H1 (cell line): ENCODE results near the gene SERPINB1. TPM values are rescaled to one million over a fixed set of nuclear protein-coding genes. Genes with fewer than 3 reads are reported as not detected.

Source experiments
- CTCF ChIA-PET: fragments of 300-600 bp; sonication (Branson Sonifier 250); formaldehyde crosslinking; loops from one replicate; lab custom pipeline; 2021; ENCODE audit not compliant: partially characterized antibody; lab: Charles Lee
- POLR2A ChIA-PET: fragments of 300-600 bp; sonication (Branson Sonifier 250); formaldehyde crosslinking; loops from one replicate; lab custom pipeline; 2021; ENCODE audit warnings: inconsistent platforms; ENCODE audit not compliant: partially characterized antibody; lab: Charles Lee
- DNase-seq, 2 experiments: peaks; one replicate each; pipeline versions ENCODE4 v3.0.0 to v3.0.0-alpha.2; 2010 to 2022; ENCODE audit warnings: low spot score in 2 of 2, low read depth in 1 of 2, mixed read lengths in 1 of 2
- FAIRE-seq: peaks from 2 replicates; lab custom pipeline; 2011; peaks lifted over from hg19 to GRCh38; lab: Jason Lieb, UNC
- H2AFZ ChIP-seq: 2 replicates; pipeline ENCODE4 v1.8.1; 2012; ENCODE audit warnings: low read length, inconsistent platforms
- H2AK5ac ChIP-seq: 2 replicates; pipeline ENCODE4 v1.6.1; 2013; ENCODE audit warnings: low read depth, low read length
- H2BK120ac ChIP-seq: replicated peaks from 2 replicates; pipeline ENCODE3; 2013; ENCODE audit warnings: low read depth, low read length, inconsistent platforms
- H2BK12ac ChIP-seq: 2 replicates; pipeline ENCODE4 v1.6.1; 2013; ENCODE audit warnings: low read depth, low read length
- H2BK15ac ChIP-seq: 2 replicates; pipeline ENCODE4 v1.6.1; 2013; ENCODE audit warnings: low read length
- H2BK20ac ChIP-seq: 2 replicates; pipeline ENCODE4 v1.6.1; 2013; ENCODE audit warnings: low read length
- H2BK5ac ChIP-seq: 2 replicates; pipeline ENCODE4 v1.6.1; 2013; ENCODE audit warnings: low read depth, low read length
- H3K14ac ChIP-seq: 2 replicates; pipeline ENCODE4 v1.6.1; 2013; ENCODE audit warnings: inconsistent platforms; ENCODE audit not compliant: insufficient read length
- H3K18ac ChIP-seq: 2 replicates; pipeline ENCODE4 v1.6.1; 2013; ENCODE audit warnings: low read length; ENCODE audit errors: extremely low read depth
- H3K23ac ChIP-seq: 2 replicates; pipeline ENCODE4 v1.6.1; 2013; ENCODE audit warnings: inconsistent platforms; ENCODE audit not compliant: insufficient read length
- H3K23me2 ChIP-seq: 2 replicates; pipeline ENCODE4 v1.6.1; 2013; ENCODE audit warnings: low read depth, low read length
- H3K27ac ChIP-seq: 2 replicates; pipeline ENCODE4 v1.6.1; 2011; ENCODE audit warnings: low read depth, low read length, inconsistent platforms
- H3K27me3 ChIP-seq, 4 experiments: replicated peaks in 1 of 4; 1 replicate in 1 of 4; 2 replicates in 3 of 4; pipeline versions ENCODE4 v1.6.1 to v1.8.1; 2011 to 2013; ENCODE audit warnings: low read length in 3 of 4, mild to moderate bottlenecking in 3 of 4, inconsistent platforms in 2 of 4, mixed read lengths in 2 of 4, moderate library complexity in 1 of 4; ENCODE audit not compliant: control insufficient read depth in 3 of 4, insufficient read depth in 3 of 4; ENCODE audit errors: extremely low read depth in 1 of 4
- H3K36me3 ChIP-seq, 4 experiments: 2 replicates each; pipeline versions ENCODE4 v1.6.1 to v1.8.1; 2011 to 2013; ENCODE audit warnings: mild to moderate bottlenecking in 4 of 4, low read length in 3 of 4, moderate library complexity in 2 of 4, control low read depth in 1 of 4, inconsistent platforms in 1 of 4; ENCODE audit not compliant: insufficient read depth in 4 of 4, control insufficient read depth in 2 of 4
- H3K4ac ChIP-seq: replicated peaks from 2 replicates; pipeline ENCODE3; 2013; ENCODE audit warnings: low read length, low read depth, mixed read lengths, inconsistent platforms; ENCODE audit not compliant: insufficient read length
- H3K4me1 ChIP-seq, 4 experiments: replicated peaks in 1 of 4; 1 replicate in 1 of 4; 2 replicates in 3 of 4; pipeline versions ENCODE4 v1.6.1 to v1.8.1; 2011 to 2013; ENCODE audit warnings: low read length in 3 of 4, inconsistent platforms in 2 of 4, mixed read lengths in 1 of 4; ENCODE audit not compliant: insufficient read depth in 4 of 4, control insufficient read depth in 3 of 4
- H3K4me2 ChIP-seq, 2 experiments: 2 replicates each; pipeline versions ENCODE4 v1.6.1 to v1.8.1; 2011 to 2013; ENCODE audit warnings: low read depth in 2 of 2, low read length in 2 of 2, control low read depth in 1 of 2, inconsistent platforms in 1 of 2, mild to moderate bottlenecking in 1 of 2; ENCODE audit not compliant: insufficient read depth in 1 of 2
- H3K4me3 ChIP-seq, 4 experiments: fragments of 200-600, 300-600 bp in 1 of 4; sonication (generic), shearing (Covaris generic), sonication (Bioruptor Twin) in 1 of 4; 2 replicates each; pipeline versions ENCODE4 v1.5.1 to v1.8.1; 2011 to 2016; ENCODE audit warnings: low read length in 4 of 4, low read depth in 3 of 4, control low read depth in 2 of 4, inconsistent platforms in 2 of 4, mild to moderate bottlenecking in 2 of 4, mixed read lengths in 1 of 4, moderate library complexity in 1 of 4; ENCODE audit not compliant: insufficient read depth in 2 of 4; ENCODE audit errors: extremely low read depth in 1 of 4
- H3K56ac ChIP-seq: replicated peaks from 2 replicates; pipeline ENCODE3; 2013; ENCODE audit warnings: low read depth, mild to moderate bottlenecking, mixed read lengths, low read length, inconsistent platforms; ENCODE audit not compliant: insufficient read length
- H3K79me1 ChIP-seq: 2 replicates; pipeline ENCODE4 v1.6.1; 2013; ENCODE audit warnings: low read depth, low read length, control low read depth
- H3K79me2 ChIP-seq, 2 experiments: 2 replicates each; pipeline versions ENCODE4 v1.6.1 to v1.8.1; 2012 to 2013; ENCODE audit warnings: low read length in 2 of 2, mild to moderate bottlenecking in 2 of 2, inconsistent platforms in 1 of 2; ENCODE audit not compliant: insufficient read depth in 2 of 2, control insufficient read depth in 1 of 2
- H3K9ac ChIP-seq, 4 experiments: replicated peaks in 1 of 4; 1 replicate in 1 of 4; 2 replicates in 3 of 4; pipeline versions ENCODE4 v1.6.1 to v1.8.1; 2011 to 2013; ENCODE audit warnings: low read depth in 3 of 4, low read length in 3 of 4, control low read depth in 2 of 4, mild to moderate bottlenecking in 2 of 4, moderate library complexity in 2 of 4, inconsistent platforms in 1 of 4; ENCODE audit errors: extremely low read depth in 1 of 4
- H3K9me3 ChIP-seq, 2 experiments: 2 replicates each; pipeline versions ENCODE4 v1.6.1 to v1.8.1; 2012 to 2013; ENCODE audit warnings: mild to moderate bottlenecking in 2 of 2, moderate library complexity in 2 of 2, control low read depth in 1 of 2, inconsistent platforms in 1 of 2, low read depth in 1 of 2, low read length in 1 of 2, mixed read lengths in 1 of 2; ENCODE audit not compliant: insufficient read depth in 2 of 2
- H4K20me1 ChIP-seq, 2 experiments: replicated peaks in 1 of 2; 2 replicates each; pipeline versions ENCODE3 to v1.8.1; 2011 to 2013; ENCODE audit warnings: inconsistent platforms in 2 of 2, low read length in 2 of 2, mild to moderate bottlenecking in 1 of 2; ENCODE audit not compliant: insufficient read depth in 2 of 2, control insufficient read depth in 1 of 2
- H4K5ac ChIP-seq: 2 replicates; pipeline ENCODE4 v1.6.1; 2013; ENCODE audit warnings: low read length, low read depth, mixed read lengths, inconsistent platforms; ENCODE audit not compliant: insufficient read length
- H4K8ac ChIP-seq: 2 replicates; pipeline ENCODE4 v1.8.0; 2013; ENCODE audit warnings: mild to moderate bottlenecking, moderate library complexity, low read length, inconsistent platforms; ENCODE audit not compliant: insufficient read depth; ENCODE audit errors: extremely low read depth
- H4K91ac ChIP-seq: replicated peaks from 2 replicates; pipeline ENCODE3; 2013; ENCODE audit warnings: low read length, mixed read lengths, inconsistent platforms; ENCODE audit not compliant: insufficient read length
- E2F6 ChIP-seq: IDR thresholded peaks from 2 replicates; pipeline ENCODE4 v1.6.1; 2012; ENCODE audit warnings: inconsistent platforms
- POLR2AphosphoS5 ChIP-seq: IDR thresholded peaks from 2 replicates; pipeline ENCODE4 v1.6.1; 2011; ENCODE audit warnings: low read depth, low read length
- RFX5 ChIP-seq: IDR thresholded peaks from 2 replicates; pipeline ENCODE4 v1.6.1; 2011; ENCODE audit warnings: low read depth, low read length, improper control_type of control experiment, borderline replicate concordance
- USF2 ChIP-seq: IDR thresholded peaks from 2 replicates; pipeline ENCODE4 v1.6.1; 2011; ENCODE audit warnings: low read length, improper control_type of control experiment
- WGBS, 2 experiments: shearing (Covaris generic) in 1 of 2; methylation state at CpG; one replicate each; pipeline versions ENCODE4 v1.1.6 to v1.1.7; 2013 to 2015; ENCODE audit warnings: low lambda C conversion rate in 2 of 2, mixed read lengths in 2 of 2, inconsistent platforms in 1 of 2, low coverage in 1 of 2, missing lambda C conversion rate in 1 of 2; ENCODE audit not compliant: insufficient replicate concordance in 2 of 2, insufficient coverage in 1 of 2, insufficient read length in 1 of 2; ENCODE audit errors: extremely low coverage in 1 of 2, missing lambda C conversion rate in 1 of 2; 5-methylcytosine and 5-hydroxymethylcytosine counted together
- polyA plus RNA-seq, 7 experiments: library from polyadenylated mRNA; depleted of rRNA in 3 of 7; stranded (reverse) in 5 of 7; unstranded in 2 of 7; fragments of >200 nt in 5 of 7; fragments of 200-250 nt in 2 of 7; gene quantifications; 1 replicate in 5 of 7; 2 replicates in 1 of 7; 4 replicates in 1 of 7; pipeline versions ENCODE4 v1.2.1 to v1.2.3, GENCODE V29; 2011 to 2013; ENCODE audit warnings: missing spikeins in 2 of 7, mixed read lengths in 2 of 7
- total RNA-seq: library from RNA; stranded (reverse); fragmentation: NEBNext Ultra II Directional; extraction: Animal tissue kit (Norgen Biotek cat#: 25700); gene quantifications from 2 replicates; pipeline ENCODE4 v1.2.1, GENCODE V29; 2021

Gene SERPINB1
- total and polyA plus RNA-seq, 2 of the 8 experiments (the other 6 are each of a cell fraction or from before 2014, with no cell fraction given), result 8.1 to 17.3 TPM

- Histone ChIP-seq H3K23me2 (no peaks in the 10 kb centered on the region), H4K91ac (no peak overlapping the region), H2BK120ac (no peak overlapping the region), H3K27ac (no peak overlapping the region), H3K56ac (no peak overlapping the region), H3K27me3 (no peaks in the 10 kb centered on the region), H4K20me1 (no peaks in the 10 kb centered on the region), H4K5ac (no peak overlapping the region), H3K14ac (no peak overlapping the region), H2BK12ac (no peak overlapping the region), H2AFZ (no peak overlapping the region), H3K23ac (no peak overlapping the region), H3K36me3 (no peaks in the 10 kb centered on the region; a peak in 1 of 8 replicates), H4K8ac (no peak overlapping the region), H3K4me2 (no peak overlapping the region), H2BK15ac (no peak overlapping the region; the same call in 1 of the 2 replicates), H3K4me1 (peaks cover 8 to 17% (median 14%) of the 10 kb centered on the region in 4 experiments), H3K9ac (no peak overlapping the region), H3K18ac (0 out of 2 replicates have a peak overlapping the region, but pooled peaks have one; percentile 5), H2BK5ac (no peak overlapping the region), H2BK20ac (0 out of 2 replicates have a peak overlapping the region, but pooled peaks have one; percentile 43), H3K4ac (no peak overlapping the region), H3K79me1 (no peaks in the 10 kb centered on the region), H2AK5ac (peak overlapping the region; percentile 83; the same call in 1 of the 2 replicates), H3K79me2 (no peaks in the 10 kb centered on the region), H3K9me3 (no peaks in the 10 kb centered on the region), H3K4me3 (no peak overlapping the region)
- ChIA-PET CTCF (interaction anchor here (0.9 to 5.1 kb wide), 10 partner anchors 52 to 145 kb away, joined by 3 to 39 read pairs (median 5); partner anchors contain the start of gene MYLK4), POLR2A (interaction anchor here (1.0 to 1.8 kb wide), 2 partner anchors 27 to 52 kb away, joined by 3 to 6 read pairs; no protein-coding TSS in a partner anchor)
- DNase-seq (no peak), FAIRE-seq (no peak)
- WGBS, 2 experiments, result 61% methylated on average over 2 of the region's 2 CpGs; no CpG with 5 or more reads in 1 of the 2 experiments
- TF ChIP-seq USF2, result no peak
- TF ChIP-seq RFX5, result no peak
- no peak for TF ChIP-seq E2F6
- TF ChIP-seq POLR2AphosphoS5, result no peak
These were observed 1.6 kb upstream of the SERPINB1 start for GRCh38 chr6:2843138-2843740.
